HG03097 (cell line): ENCODE data around the gene NKAPL.

Experiments used
- ATAC-seq: cut with Tn5 transposase; IDR thresholded peaks from one replicate; pipeline ENCODE4 v1.9.1; 2021; ENCODE audit not compliant: unreplicated experiment, low FRiP score

The NKAPL gene

DNA sequence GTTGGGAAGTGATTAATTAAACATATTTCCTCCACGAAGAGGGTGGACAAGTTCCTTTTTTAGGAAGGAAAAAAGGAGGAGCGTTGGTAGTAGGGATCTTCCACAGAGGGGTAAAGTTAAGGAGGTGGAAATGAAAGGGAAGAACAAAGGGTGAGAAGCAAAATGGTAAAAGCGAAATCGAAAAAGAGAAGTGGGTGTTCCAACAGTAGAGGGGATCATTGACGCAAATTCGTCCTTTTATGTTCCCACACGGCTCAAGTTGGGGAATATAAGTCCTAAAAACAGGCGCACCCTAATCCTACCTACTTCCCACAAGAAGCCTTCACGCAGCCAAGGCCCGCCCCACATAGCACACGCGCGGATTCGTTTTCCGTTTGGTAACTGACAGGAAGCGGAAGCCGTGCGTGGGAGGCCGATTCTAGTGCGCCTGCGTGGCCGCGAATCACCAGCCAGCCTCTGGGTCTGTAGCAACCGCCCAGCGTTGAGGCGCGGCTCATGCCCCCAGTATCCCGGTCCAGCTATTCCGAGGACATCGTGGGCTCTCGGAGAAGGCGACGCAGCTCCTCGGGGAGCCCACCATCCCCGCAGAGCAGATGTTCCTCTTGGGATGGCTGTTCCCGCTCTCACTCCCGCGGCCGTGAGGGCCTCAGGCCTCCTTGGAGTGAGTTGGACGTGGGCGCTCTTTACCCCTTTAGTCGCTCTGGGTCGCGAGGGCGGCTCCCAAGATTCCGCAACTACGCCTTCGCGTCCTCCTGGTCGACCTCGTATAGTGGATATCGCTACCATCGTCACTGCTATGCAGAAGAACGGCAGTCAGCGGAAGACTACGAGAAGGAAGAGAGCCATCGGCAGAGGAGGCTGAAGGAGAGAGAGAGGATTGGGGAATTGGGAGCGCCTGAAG lies at the start of gene NKAPL:
Gene NKAPL (plus strand): TSS at position 421 of the 901 bp plus-strand sequence. CDS start 75 bp downstream, at position 496.
- ATAC-seq: no peak

- no peak for ATAC-seq
Observed at GRCh38 chr6:28209753-28210535, 49.2 kb upstream of the NKAPL start.

GRCh38 chr6:28211840-28212509 lies 47.1 kb upstream of the NKAPL start:
- no peak for ATAC-seq

GRCh38 chr6:28212510-28213212 lies 46.4 kb upstream of the NKAPL start:
- no peak for ATAC-seq

GRCh38 chr6:28213213-28213523 lies 45.9 kb upstream of the NKAPL start:
- no peak for ATAC-seq

DNA sequence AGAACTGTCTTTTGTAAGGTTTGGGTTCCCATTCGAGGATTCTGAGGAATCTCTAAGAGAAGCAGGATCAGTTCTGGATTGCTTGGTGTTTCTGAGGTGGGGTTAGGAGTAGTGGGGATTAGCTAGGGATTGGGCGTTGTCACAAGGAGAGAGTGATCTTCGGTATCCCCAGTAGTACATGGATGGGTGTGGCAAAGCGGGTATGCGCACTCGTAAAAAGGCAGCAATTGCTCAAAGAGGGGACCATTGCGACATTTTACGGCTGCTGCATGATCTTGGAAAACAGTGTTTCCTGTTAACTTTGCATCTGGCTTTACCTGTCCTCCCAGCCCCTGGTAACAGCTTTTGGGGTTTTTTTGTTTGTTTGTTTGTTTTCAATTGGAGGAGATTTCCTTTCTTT lies 43.7 kb upstream of the NKAPL start:
- ATAC-seq: no peak

- no peak for ATAC-seq
Observed at GRCh38 chr6:28217890-28218289, 41.2 kb upstream of the NKAPL start.

- no peak for ATAC-seq
Observed at GRCh38 chr6:28218312-28219248, 40.5 kb upstream of the NKAPL start.

GRCh38 chr6:28220257-28221133 lies 38.6 kb upstream of the NKAPL start:
- ATAC-seq: no peak

DNA sequence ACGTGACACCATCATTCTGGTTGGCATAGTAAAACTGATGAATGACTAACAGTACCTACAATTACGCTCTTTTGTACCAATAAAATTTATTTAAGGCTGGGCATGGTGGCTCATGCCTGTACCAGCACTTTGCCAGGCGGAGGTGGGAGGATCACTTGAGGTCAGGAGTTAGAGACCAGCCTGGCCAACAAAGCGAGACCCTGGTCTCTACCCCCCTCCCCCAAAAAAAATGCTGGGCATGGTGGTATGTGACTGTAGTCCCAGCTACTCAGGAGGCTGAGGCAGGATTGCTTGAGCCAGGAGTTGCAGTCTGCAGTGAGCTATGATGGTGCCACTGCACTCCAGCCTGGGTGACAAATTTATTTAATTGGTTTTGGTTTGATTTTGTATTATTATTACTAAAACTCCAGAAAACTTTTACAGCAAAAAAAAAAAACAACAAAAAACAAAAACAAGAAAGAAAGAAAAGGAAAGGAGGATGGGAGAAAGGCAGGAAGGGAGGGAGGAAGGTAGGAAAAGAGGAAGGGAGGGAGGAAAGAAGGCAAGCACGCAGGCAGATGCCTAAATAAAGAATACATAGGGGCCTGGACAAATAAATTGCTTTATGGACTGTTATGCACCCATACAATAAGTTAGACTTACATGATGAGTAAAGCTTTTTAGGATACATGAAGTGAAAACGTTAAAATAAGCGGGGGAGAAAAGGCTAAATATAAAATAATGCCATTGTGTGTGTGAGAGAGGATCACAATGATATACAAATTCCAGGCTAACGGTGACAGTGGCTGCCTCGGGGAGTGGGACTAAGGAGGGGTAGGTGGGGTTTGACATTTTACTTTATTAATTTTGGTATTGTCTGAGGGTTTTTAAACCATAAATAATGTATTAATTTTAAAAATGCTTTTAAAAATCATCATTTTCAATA lies 34.7 kb upstream of the NKAPL start:
- ATAC-seq: no peak

GRCh38 chr6:28225056-28225834 lies 33.9 kb upstream of the NKAPL start, which contains the start of gene ZSCAN9:
TSS of gene ZSCAN9 (plus strand) at chr6:28225275. CDS start at chr6:28227085, 1,810 bp downstream.
- ATAC-seq: peak; percentile 75

DNA sequence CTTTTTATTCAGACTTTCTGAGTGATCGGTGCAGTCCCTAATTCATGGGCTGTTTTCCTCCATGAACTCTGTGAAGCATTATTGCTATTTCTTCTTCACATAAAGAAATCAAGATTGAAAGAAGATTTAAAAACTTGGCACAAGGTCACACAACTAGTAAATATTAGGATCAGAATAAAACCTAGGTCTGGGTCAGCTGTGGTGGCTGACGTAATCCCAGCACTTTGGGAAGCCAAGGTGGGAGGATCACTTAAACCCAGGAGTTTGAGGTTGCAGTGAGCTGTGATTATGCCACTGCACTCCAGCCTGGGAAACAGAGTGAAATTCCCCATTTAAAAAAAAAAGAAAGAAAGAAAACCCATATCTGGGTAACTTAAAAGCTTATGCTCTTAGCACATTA lies 32.6 kb upstream of the NKAPL start:
- ATAC-seq: no peak

- ATAC-seq: no peak
Observed at GRCh38 chr6:28232785-28233184, 26.3 kb upstream of the NKAPL start.

GRCh38 chr6:28235912-28236452 lies 23.1 kb upstream of the NKAPL start:
- ATAC-seq: no peak

- ATAC-seq: no peak
Observed at GRCh38 chr6:28239636-28240035, 19.5 kb upstream of the NKAPL start.

- no peak for ATAC-seq
Observed at GRCh38 chr6:28240471-28240870, 18.6 kb upstream of the NKAPL start.
